Osteoblast (primary cell): ENCODE data around the gene SHB. TPM values are rescaled to one million over a fixed set of nuclear protein-coding genes. Genes with fewer than 3 reads are reported as not detected.

ENCODE experiments used
- DNase-seq: peaks from one replicate; pipeline ENCODE4 v3.0.0; 2011; ENCODE audit warnings: low spot score, mixed read lengths; ENCODE audit not compliant: insufficient read length; ENCODE audit errors: missing footprints
- H2AFZ ChIP-seq: 2 replicates; pipeline ENCODE4 v1.6.0; 2011; ENCODE audit warnings: mild to moderate bottlenecking, low read length
- H3K27ac ChIP-seq: 2 replicates; pipeline ENCODE4 v1.5.1; 2011; ENCODE audit warnings: mild to moderate bottlenecking, low read depth, low read length, moderate library complexity
- H3K27me3 ChIP-seq: 2 replicates; pipeline ENCODE4 v1.6.0; 2012; ENCODE audit warnings: mild to moderate bottlenecking, control low read depth, inconsistent platforms, low read length, moderate library complexity; ENCODE audit not compliant: insufficient read depth
- H3K36me3 ChIP-seq: 2 replicates; pipeline ENCODE4 v1.5.1; 2011; ENCODE audit warnings: mild to moderate bottlenecking, low read length, control low read depth, moderate library complexity; ENCODE audit not compliant: insufficient read depth
- H3K4me1 ChIP-seq: 2 replicates; pipeline ENCODE4 v1.5.1; 2011; ENCODE audit warnings: mild to moderate bottlenecking, low read length, control low read depth, moderate library complexity; ENCODE audit not compliant: insufficient read depth
- H3K4me2 ChIP-seq: 2 replicates; pipeline ENCODE4 v1.6.0; 2011; ENCODE audit warnings: mild to moderate bottlenecking, low read length; ENCODE audit not compliant: insufficient read depth
- H3K4me3 ChIP-seq: fragments of 200-600 bp; sonication (generic); 3 replicates; pipeline ENCODE4 v1.5.1; 2012; ENCODE audit warnings: mild to moderate bottlenecking, low read length, inconsistent platforms; ENCODE audit not compliant: insufficient read depth
- H3K79me2 ChIP-seq: 2 replicates; pipeline ENCODE4 v1.6.0; 2012; ENCODE audit warnings: mild to moderate bottlenecking, low read length, control low read depth, inconsistent platforms; ENCODE audit not compliant: insufficient read depth
- H3K9me3 ChIP-seq: 2 replicates; pipeline ENCODE4 v1.5.1; 2011; ENCODE audit warnings: low read depth, low read length, control low read depth
- H4K20me1 ChIP-seq: 2 replicates; pipeline ENCODE4 v1.6.0; 2012; ENCODE audit warnings: mild to moderate bottlenecking, low read length, control low read depth; ENCODE audit not compliant: insufficient read depth
- CTCF ChIP-seq: IDR thresholded peaks from 2 replicates; pipeline ENCODE4 v1.5.1; 2011; ENCODE audit warnings: mild to moderate bottlenecking, low read depth, low read length, moderate library complexity; ENCODE audit errors: extremely low read depth
- total RNA-seq: library from RNA; depleted of rRNA; stranded (reverse); fragments of >200 nt; gene quantifications from 2 replicates; pipeline ENCODE4 v1.2.3, GENCODE V29; 2012

SHB gene
- total RNA-seq, 1 donor = 9.4 TPM

GRCh38 chr9:37950561-37950960 is 118.5 kb downstream of the SHB start:
- Histone ChIP-seq H2AFZ (no peak overlapping the region), H3K4me2 (no peak overlapping the region), H4K20me1 (peaks cover 7% of the 10 kb centered on the region), H3K79me2 (no peaks in the 10 kb centered on the region), H3K36me3 (peaks cover 6% of the 10 kb centered on the region), H3K27ac (no peak overlapping the region), H3K4me1 (peaks cover 45% of the 10 kb centered on the region), H3K27me3 (no peaks in the 10 kb centered on the region), H3K9me3 (peaks cover 1% of the 10 kb centered on the region), H3K4me3 (no peak overlapping the region)
- no peak for DNase-seq
- no peak for TF ChIP-seq CTCF

DNA sequence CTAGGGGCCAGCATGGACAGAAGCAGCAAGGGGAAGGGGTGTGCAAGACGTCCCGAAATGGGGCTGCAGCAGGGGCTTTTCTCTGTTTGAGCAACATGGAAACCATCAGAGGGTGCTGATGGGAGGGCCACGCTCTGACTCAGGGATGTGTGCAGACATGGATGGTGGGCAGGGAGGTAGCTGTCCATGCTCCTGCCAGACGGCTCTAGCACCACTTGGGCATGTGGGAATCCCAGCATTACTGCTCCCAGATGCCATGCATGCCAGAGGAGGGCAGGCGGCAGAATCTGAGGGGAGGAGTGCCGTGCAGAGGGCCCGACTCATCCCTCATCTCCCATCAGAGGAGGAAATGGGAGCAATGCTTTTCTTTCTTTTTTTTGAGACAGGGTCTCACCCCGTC is 119.5 kb downstream of the SHB start:
- peak; percentile 87 for DNase-seq
- no peak for TF ChIP-seq CTCF
- Histone ChIP-seq H3K4me3 (no peak overlapping the region), H3K4me1 (peaks cover 52% of the 10 kb centered on the region), H3K9me3 (peaks cover 1% of the 10 kb centered on the region), H3K4me2 (no peak overlapping the region), H4K20me1 (peaks cover 7% of the 10 kb centered on the region), H2AFZ (no peak overlapping the region), H3K36me3 (no peaks in the 10 kb centered on the region), H3K79me2 (no peaks in the 10 kb centered on the region), H3K27ac (no peak overlapping the region), H3K27me3 (no peaks in the 10 kb centered on the region)

GRCh38 chr9:37948417-37948980 is 120.5 kb downstream of the SHB start:
- H3K27me3 ChIP-seq = no peaks in the 10 kb centered on the region
- no peak overlapping the region for H3K4me2 ChIP-seq
- H3K4me3 ChIP-seq = no peak overlapping the region
- peaks cover 1% of the 10 kb centered on the region for H3K9me3 ChIP-seq
- no peak for DNase-seq
- H3K27ac ChIP-seq = no peak overlapping the region
- H2AFZ ChIP-seq = no peak overlapping the region
- no peaks in the 10 kb centered on the region for H3K36me3 ChIP-seq
- peaks cover 13% of the 10 kb centered on the region for H4K20me1 ChIP-seq
- H3K79me2 ChIP-seq = no peaks in the 10 kb centered on the region
- peaks cover 52% of the 10 kb centered on the region for H3K4me1 ChIP-seq
- TF ChIP-seq CTCF = no peak

DNA sequence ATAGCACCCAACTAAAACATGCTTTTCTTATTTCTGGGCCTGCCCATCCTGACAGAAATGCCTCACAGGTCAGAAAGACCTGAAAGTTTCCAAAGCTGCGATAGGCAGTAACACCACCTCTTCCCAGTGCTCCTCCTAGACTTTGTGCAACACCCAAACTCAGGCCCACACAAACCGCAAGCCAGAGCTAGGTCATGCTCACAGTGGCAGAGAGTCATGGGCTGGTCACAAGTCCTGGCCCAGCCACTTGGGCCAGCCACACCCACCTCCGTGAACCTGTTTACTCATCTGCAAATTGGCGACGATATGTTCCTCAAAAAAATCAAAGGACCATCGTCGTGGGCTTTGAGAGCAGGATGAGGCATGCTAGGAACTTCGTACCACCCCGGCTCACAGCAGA is 121.0 kb downstream of the SHB start:
- no peaks in the 10 kb centered on the region for H3K27me3 ChIP-seq
- no peak overlapping the region for H3K4me3 ChIP-seq
- H3K79me2 ChIP-seq = no peaks in the 10 kb centered on the region
- no peak overlapping the region for H3K4me2 ChIP-seq
- TF ChIP-seq CTCF = no peak
- peaks cover 13% of the 10 kb centered on the region for H4K20me1 ChIP-seq
- peaks cover 52% of the 10 kb centered on the region for H3K4me1 ChIP-seq
- H3K36me3 ChIP-seq = no peaks in the 10 kb centered on the region
- H2AFZ ChIP-seq = no peak overlapping the region
- no peak overlapping the region for H3K27ac ChIP-seq
- H3K9me3 ChIP-seq = no peaks in the 10 kb centered on the region
- peak; percentile 3 for DNase-seq
